ENCODE measurements around the gene MBD5.

MBD5 gene

DNA sequence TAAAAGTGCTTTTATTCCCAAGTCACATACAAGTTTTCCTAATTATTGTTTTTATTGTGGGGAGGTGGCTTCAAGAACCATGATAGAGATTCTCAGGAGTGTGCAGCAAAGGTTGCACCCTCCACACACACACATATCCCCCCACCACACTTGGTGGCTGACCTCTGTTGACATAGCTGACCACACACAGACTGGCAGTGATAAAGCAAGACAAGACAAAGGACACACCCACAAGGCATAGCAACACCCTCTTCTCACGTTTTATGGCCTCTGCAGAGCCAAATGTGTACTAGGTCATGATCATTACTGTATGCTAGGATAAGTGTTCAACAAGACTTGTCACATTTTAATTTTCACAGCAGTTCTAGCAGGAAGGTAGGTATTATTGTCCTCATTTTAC, 480.7 kb downstream of the MBD5 start:
- no peak overlapping the region for H3K9ac ChIP-seq (ENCODE audit: low read length)
- peaks cover 7% of the 10 kb centered on the region for H3K4me1 ChIP-seq (ENCODE audit: control insufficient read depth, insufficient read depth, low read length)
- H3K4me3 ChIP-seq (ENCODE audit: low read length): no peak overlapping the region
- no peaks in the 10 kb centered on the region for H3K9me3 ChIP-seq (ENCODE audit: control insufficient read depth, low read length)
- no peaks in the 10 kb centered on the region for H3K27me3 ChIP-seq (ENCODE audit: control insufficient read depth, insufficient read depth, low read length)
- no peaks in the 10 kb centered on the region for H3K36me3 ChIP-seq (ENCODE audit: control insufficient read depth, insufficient read depth, low read length)

DNA sequence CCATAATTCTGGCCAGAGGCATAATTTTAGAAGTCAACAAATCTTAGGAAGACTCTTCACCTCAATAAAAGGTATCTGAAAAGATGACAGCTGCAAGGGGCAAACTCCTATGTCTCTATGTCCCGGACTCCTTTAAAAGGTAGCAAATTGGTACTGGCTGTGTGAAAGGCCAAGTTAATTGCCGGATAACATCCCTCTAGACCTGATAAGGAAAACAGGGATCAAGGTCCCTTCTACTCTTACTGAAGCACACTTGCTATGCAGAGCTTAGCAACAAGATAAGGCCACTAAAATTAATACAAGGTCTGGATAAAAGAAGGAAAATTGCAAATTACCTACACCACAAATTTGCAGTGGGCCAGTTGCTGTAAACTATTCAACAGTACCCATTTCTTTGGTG, 482.6 kb downstream of the MBD5 start:
- no peaks in the 10 kb centered on the region for H3K36me3 ChIP-seq (ENCODE audit: control insufficient read depth, insufficient read depth, low read length)
- no peaks in the 10 kb centered on the region for H3K27me3 ChIP-seq (ENCODE audit: control insufficient read depth, insufficient read depth, low read length)
- peaks cover 7% of the 10 kb centered on the region for H3K4me1 ChIP-seq (ENCODE audit: control insufficient read depth, insufficient read depth, low read length)
- no peak overlapping the region for H3K9ac ChIP-seq (ENCODE audit: low read length)
- H3K9me3 ChIP-seq (ENCODE audit: control insufficient read depth, low read length): no peaks in the 10 kb centered on the region
- no peak overlapping the region for H3K4me3 ChIP-seq (ENCODE audit: low read length)

DNA sequence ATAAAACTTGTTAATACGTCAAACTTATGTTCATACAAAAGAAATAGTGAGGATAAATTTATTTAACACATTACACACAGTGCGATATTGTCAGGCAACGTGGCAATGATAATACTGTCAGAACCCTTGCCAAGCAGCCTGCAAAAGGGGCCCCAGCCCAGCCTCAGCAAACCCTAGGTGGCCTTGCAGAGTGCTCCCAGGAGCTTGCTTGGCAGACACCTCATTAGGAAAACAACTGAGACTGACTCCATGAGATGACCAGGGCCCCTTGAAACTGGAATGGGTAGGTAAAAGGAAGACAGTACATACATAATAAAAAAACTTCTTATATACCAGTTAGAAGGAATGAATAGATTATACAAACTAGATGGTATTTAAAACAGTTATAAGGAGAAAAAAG, 487.1 kb downstream of the MBD5 start:
- H3K9me3 ChIP-seq (ENCODE audit: control insufficient read depth, low read length): no peaks in the 10 kb centered on the region
- no peak overlapping the region for H3K9ac ChIP-seq (ENCODE audit: low read length)
- no peaks in the 10 kb centered on the region for H3K4me1 ChIP-seq (ENCODE audit: control insufficient read depth, insufficient read depth, low read length)
- H3K4me3 ChIP-seq (ENCODE audit: low read length): no peak overlapping the region
- H3K36me3 ChIP-seq (ENCODE audit: control insufficient read depth, insufficient read depth, low read length): no peaks in the 10 kb centered on the region
- H3K27me3 ChIP-seq (ENCODE audit: control insufficient read depth, insufficient read depth, low read length): no peaks in the 10 kb centered on the region

DNA sequence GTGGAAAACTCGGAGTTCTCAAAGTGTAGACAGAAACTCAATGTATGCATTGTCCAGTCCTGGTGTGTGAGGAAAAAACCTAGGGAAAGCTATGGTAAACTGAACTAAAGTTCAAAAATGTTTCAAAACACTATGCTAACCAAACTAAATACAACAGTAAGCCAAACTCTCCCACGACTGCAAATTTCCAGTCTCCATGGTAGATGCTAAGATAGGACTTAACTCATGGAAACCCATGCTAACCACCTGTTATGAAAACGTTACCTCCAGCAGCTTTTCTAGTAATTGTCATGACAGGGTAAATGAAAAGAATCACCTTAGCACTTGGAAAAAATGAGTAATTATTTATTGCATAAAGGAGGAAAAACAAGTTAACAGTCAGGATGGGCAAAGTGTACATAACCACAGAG, 488.0 kb downstream of the MBD5 start:
- Histone ChIP-seq H3K27me3 (ENCODE audit: control insufficient read depth, insufficient read depth, low read length) (no peaks in the 10 kb centered on the region), H3K36me3 (ENCODE audit: control insufficient read depth, insufficient read depth, low read length) (no peaks in the 10 kb centered on the region), H3K4me1 (ENCODE audit: control insufficient read depth, insufficient read depth, low read length) (no peaks in the 10 kb centered on the region), H3K4me3 (ENCODE audit: low read length) (no peak overlapping the region), H3K9ac (ENCODE audit: low read length) (no peak overlapping the region), H3K9me3 (ENCODE audit: control insufficient read depth, low read length) (no peaks in the 10 kb centered on the region)

GRCh38 chr2:148509288-148509902, 488.5 kb downstream of the MBD5 start:
- no peaks in the 10 kb centered on the region for H3K27me3 ChIP-seq (ENCODE audit: control insufficient read depth, insufficient read depth, low read length)
- peak overlapping the region; percentile 23 for H3K4me3 ChIP-seq (ENCODE audit: low read length)
- no peaks in the 10 kb centered on the region for H3K4me1 ChIP-seq (ENCODE audit: control insufficient read depth, insufficient read depth, low read length)
- H3K9ac ChIP-seq (ENCODE audit: low read length): no peak overlapping the region
- H3K36me3 ChIP-seq (ENCODE audit: control insufficient read depth, insufficient read depth, low read length): no peaks in the 10 kb centered on the region
- no peaks in the 10 kb centered on the region for H3K9me3 ChIP-seq (ENCODE audit: control insufficient read depth, low read length)

DNA sequence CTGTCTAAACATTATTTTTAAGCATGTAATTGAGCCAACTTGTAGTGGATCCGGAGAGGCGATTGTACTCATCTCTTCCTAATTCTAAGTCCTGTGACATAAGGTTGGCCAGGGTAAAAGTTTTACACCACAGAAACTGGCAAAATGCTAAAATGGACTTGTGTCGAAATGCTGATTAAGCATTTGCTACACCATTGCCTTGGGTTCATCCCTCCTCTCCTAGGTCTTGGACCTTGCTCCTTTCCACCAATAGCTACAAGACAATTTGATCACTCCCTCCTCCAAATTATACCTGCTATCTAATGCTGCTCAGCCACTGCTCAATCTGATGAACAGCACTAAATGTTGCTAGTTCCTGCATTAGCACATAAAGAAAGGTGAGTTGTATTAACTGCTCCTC, 491.0 kb downstream of the MBD5 start:
- Histone ChIP-seq H3K9me3 (ENCODE audit: control insufficient read depth, low read length) (no peaks in the 10 kb centered on the region), H3K4me1 (ENCODE audit: control insufficient read depth, insufficient read depth, low read length) (no peaks in the 10 kb centered on the region), H3K4me3 (ENCODE audit: low read length) (no peak overlapping the region), H3K27me3 (ENCODE audit: control insufficient read depth, insufficient read depth, low read length) (no peaks in the 10 kb centered on the region), H3K9ac (ENCODE audit: low read length) (no peak overlapping the region), H3K36me3 (ENCODE audit: control insufficient read depth, insufficient read depth, low read length) (no peaks in the 10 kb centered on the region)

DNA sequence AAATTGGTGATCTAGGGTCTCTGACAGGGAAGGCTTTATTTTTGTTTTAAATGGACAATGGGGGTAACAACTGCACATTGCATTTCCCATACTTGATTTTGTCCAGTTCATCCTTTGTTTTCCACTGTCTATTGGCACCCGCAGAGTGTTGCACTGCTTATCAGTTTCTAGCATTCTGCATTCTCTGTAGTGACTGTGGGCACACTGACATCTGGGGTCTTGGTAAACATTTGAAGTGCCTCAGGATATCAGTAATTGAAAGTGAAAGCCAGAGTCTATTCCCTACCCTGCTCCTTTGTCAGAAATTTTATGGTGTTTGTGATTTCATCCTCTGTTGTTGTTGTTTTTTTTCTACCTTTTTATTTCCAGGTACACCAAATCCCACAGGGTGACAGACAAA, 491.6 kb downstream of the MBD5 start:
- Histone ChIP-seq H3K4me1 (ENCODE audit: control insufficient read depth, insufficient read depth, low read length) (no peaks in the 10 kb centered on the region), H3K36me3 (ENCODE audit: control insufficient read depth, insufficient read depth, low read length) (no peaks in the 10 kb centered on the region), H3K4me3 (ENCODE audit: low read length) (no peak overlapping the region), H3K9me3 (ENCODE audit: control insufficient read depth, low read length) (no peaks in the 10 kb centered on the region), H3K27me3 (ENCODE audit: control insufficient read depth, insufficient read depth, low read length) (no peaks in the 10 kb centered on the region), H3K9ac (ENCODE audit: low read length) (no peak overlapping the region)

DNA sequence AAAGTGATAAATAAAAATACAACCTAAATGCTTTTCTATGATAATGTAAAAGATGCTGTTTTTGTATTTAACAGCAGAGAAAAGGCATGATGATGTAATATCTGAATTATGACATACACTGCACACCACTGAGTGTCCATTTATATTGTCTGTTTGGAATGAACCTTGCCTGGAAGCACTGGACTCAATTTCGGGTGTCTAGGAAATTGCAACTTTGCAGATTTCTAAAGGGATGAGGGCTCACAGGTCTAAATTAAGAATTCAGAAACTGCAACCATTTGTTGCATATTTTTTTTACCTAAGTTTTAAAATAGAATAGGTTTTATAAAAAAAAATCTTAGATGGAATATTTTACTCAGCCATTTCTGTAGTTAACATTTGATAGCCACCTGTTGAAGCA, 492.5 kb downstream of the MBD5 start:
- H3K9ac ChIP-seq (ENCODE audit: low read length): no peak overlapping the region
- no peaks in the 10 kb centered on the region for H3K27me3 ChIP-seq (ENCODE audit: control insufficient read depth, insufficient read depth, low read length)
- H3K4me1 ChIP-seq (ENCODE audit: control insufficient read depth, insufficient read depth, low read length): no peaks in the 10 kb centered on the region
- H3K9me3 ChIP-seq (ENCODE audit: control insufficient read depth, low read length): no peaks in the 10 kb centered on the region
- H3K4me3 ChIP-seq (ENCODE audit: low read length): no peak overlapping the region
- no peaks in the 10 kb centered on the region for H3K36me3 ChIP-seq (ENCODE audit: control insufficient read depth, insufficient read depth, low read length)

GRCh38 chr2:148515120-148515519, 494.2 kb downstream of the MBD5 start:
- H3K36me3 ChIP-seq (ENCODE audit: control insufficient read depth, insufficient read depth, low read length): no peaks in the 10 kb centered on the region
- no peaks in the 10 kb centered on the region for H3K27me3 ChIP-seq (ENCODE audit: control insufficient read depth, insufficient read depth, low read length)
- H3K4me3 ChIP-seq (ENCODE audit: low read length): no peak overlapping the region
- H3K9me3 ChIP-seq (ENCODE audit: control insufficient read depth, low read length): no peaks in the 10 kb centered on the region
- no peak overlapping the region for H3K9ac ChIP-seq (ENCODE audit: low read length)
- H3K4me1 ChIP-seq (ENCODE audit: control insufficient read depth, insufficient read depth, low read length): no peaks in the 10 kb centered on the region

GRCh38 chr2:148515976-148516375, 495.1 kb downstream of the MBD5 start:
- Histone ChIP-seq H3K4me3 (ENCODE audit: low read length) (no peak overlapping the region), H3K27me3 (ENCODE audit: control insufficient read depth, insufficient read depth, low read length) (no peaks in the 10 kb centered on the region), H3K9me3 (ENCODE audit: control insufficient read depth, low read length) (no peaks in the 10 kb centered on the region), H3K4me1 (ENCODE audit: control insufficient read depth, insufficient read depth, low read length) (no peaks in the 10 kb centered on the region), H3K9ac (ENCODE audit: low read length) (no peak overlapping the region), H3K36me3 (ENCODE audit: control insufficient read depth, insufficient read depth, low read length) (no peaks in the 10 kb centered on the region)

DNA sequence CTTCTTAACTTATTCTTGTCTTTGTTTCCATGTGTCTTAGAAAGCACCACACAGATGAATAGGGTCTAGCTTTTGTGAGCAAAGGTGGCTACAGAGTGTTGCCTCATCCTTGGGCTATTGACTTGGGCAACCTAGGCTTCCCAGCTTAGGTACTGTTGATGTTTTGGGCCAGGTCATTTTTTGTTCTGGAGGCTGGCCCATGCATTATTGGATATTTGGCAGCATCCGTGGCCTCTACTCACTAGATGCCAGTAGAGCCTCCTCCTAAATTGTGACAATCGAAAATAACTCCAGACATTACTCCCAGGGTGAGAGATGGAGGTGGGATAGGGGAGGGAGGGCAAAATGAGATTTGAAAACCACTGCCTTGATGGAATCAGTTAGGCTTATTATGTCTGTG, 496.4 kb downstream of the MBD5 start:
- no peaks in the 10 kb centered on the region for H3K9me3 ChIP-seq (ENCODE audit: control insufficient read depth, low read length)
- no peak overlapping the region for H3K9ac ChIP-seq (ENCODE audit: low read length)
- H3K36me3 ChIP-seq (ENCODE audit: control insufficient read depth, insufficient read depth, low read length): no peaks in the 10 kb centered on the region
- no peaks in the 10 kb centered on the region for H3K27me3 ChIP-seq (ENCODE audit: control insufficient read depth, insufficient read depth, low read length)
- H3K4me1 ChIP-seq (ENCODE audit: control insufficient read depth, insufficient read depth, low read length): no peaks in the 10 kb centered on the region
- no peak overlapping the region for H3K4me3 ChIP-seq (ENCODE audit: low read length)

DNA sequence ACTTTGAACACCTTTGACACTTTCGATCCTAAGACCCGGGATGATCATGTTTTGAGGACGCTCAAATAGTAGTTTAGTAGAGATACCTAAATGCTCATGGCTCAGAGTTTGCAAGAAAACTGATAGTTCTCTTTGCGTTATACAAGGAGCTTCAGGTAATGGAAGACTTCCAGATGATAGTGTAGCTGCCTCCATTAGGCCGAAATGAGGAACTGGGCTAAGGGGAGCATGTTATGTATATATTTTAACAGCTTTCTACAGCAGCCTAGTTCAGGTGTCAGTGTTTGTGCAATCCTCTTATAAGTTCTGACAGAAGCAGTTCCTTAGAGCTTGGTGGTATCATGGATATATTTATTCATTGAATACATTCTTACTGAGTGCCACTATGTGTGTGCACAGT, 496.9 kb downstream of the MBD5 start:
- Histone ChIP-seq H3K9me3 (ENCODE audit: control insufficient read depth, low read length) (no peaks in the 10 kb centered on the region), H3K4me1 (ENCODE audit: control insufficient read depth, insufficient read depth, low read length) (no peaks in the 10 kb centered on the region), H3K4me3 (ENCODE audit: low read length) (no peak overlapping the region), H3K36me3 (ENCODE audit: control insufficient read depth, insufficient read depth, low read length) (no peaks in the 10 kb centered on the region), H3K27me3 (ENCODE audit: control insufficient read depth, insufficient read depth, low read length) (no peaks in the 10 kb centered on the region), H3K9ac (ENCODE audit: low read length) (no peak overlapping the region)

DNA sequence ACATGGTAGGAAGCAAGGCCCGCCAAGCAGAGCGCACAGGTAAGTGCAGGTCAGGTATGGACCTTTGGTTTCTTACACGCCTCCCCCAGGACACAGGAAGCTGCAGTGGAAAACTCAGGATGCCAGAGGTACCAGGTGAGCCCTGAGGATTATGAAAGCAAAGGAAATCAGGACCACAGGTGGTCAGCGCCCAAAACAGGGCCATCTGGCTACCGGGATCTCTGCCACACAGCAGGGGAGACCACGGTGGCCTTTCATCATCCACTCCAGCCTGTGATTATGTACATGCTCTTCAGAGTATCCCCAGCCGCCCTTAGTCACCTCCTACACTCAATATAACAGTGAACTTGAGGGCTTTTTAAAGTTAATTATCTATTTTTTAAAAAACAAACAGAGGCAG, 498.1 kb downstream of the MBD5 start:
- H3K36me3 ChIP-seq (ENCODE audit: control insufficient read depth, insufficient read depth, low read length): no peaks in the 10 kb centered on the region
- H3K4me3 ChIP-seq (ENCODE audit: low read length): no peak overlapping the region
- H3K9ac ChIP-seq (ENCODE audit: low read length): no peak overlapping the region
- no peaks in the 10 kb centered on the region for H3K4me1 ChIP-seq (ENCODE audit: control insufficient read depth, insufficient read depth, low read length)
- no peaks in the 10 kb centered on the region for H3K27me3 ChIP-seq (ENCODE audit: control insufficient read depth, insufficient read depth, low read length)
- H3K9me3 ChIP-seq (ENCODE audit: control insufficient read depth, low read length): no peaks in the 10 kb centered on the region
